Liver (tissue), 3 donors: ENCODE measurements around the gene C14orf132.

Experiments
- CTCF ChIP-seq: fragments of 150-350 bp; IDR thresholded peaks from 2 replicates; pipeline ENCODE4 v1.5.1; 2017; ENCODE audit warnings: improper control_type of control experiment, low read depth, low read length; ENCODE audit not compliant: missing input control
- FOXA1 ChIP-seq: IDR thresholded peaks from 2 replicates; pipeline ENCODE4 v1.6.1; 2016; ENCODE audit warnings: antibody characterized with exemption
- JUND ChIP-seq, 2 donors: IDR thresholded peaks; 2 replicates each; pipeline ENCODE4 v1.6.1; 2016; ENCODE audit warnings: antibody characterized with exemption in 2 of 2
- REST ChIP-seq: IDR thresholded peaks from 2 replicates; pipeline ENCODE4 v1.6.1; 2016; ENCODE audit warnings: antibody characterized with exemption, mild to moderate bottlenecking
- TAF1 ChIP-seq: conservative IDR thresholded peaks from 2 replicates; pipeline ENCODE4 v1.6.1; 2016; ENCODE audit warnings: antibody characterized with exemption, mild to moderate bottlenecking
- YY1 ChIP-seq: IDR thresholded peaks from 2 replicates; pipeline ENCODE4 v1.6.1; 2016; ENCODE audit warnings: antibody characterized with exemption, mild to moderate bottlenecking
- TF ChIP-seq, protein P1 (sequence below): IDR thresholded peaks from 2 replicates; pipeline ENCODE4 v1.6.1; 2016; ENCODE audit warnings: antibody characterized with exemption
- donor health status: healthy.
- donor health status: healthy.

DNA sequence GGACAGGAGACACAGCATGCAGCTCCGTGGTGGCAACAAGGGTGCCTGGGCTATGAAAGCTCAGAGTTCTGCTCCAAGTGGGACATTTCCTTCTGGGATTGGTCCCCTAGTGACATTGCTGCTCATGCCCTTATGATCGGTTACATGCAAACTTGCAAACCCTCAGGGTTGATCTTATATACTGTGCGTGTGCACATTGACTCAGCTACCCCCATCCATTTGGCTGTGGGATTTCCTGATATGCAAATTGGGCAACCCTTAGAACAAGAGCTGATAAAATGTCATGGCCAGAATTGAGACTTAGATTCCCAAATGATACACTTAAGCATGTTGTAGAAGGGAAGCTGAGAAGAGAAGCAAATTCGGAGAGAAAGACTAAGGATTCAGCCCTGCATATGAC lies 92.7 kb downstream of the C14orf132 start:
- TF ChIP-seq YY1 (no peak), CTCF (no peak), TAF1 (no peak), JUND (IDR thresholded peaks at IDR 0.05) (no peak), REST (no peak), FOXA1 (no peak)
- TF ChIP-seq, protein P1, sequence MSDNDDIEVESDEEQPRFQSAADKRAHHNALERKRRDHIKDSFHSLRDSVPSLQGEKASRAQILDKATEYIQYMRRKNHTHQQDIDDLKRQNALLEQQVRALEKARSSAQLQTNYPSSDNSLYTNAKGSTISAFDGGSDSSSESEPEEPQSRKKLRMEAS: no peak
